ENCODE data around the gene TAC1. TPM values are rescaled to one million over a fixed set of nuclear protein-coding genes. Genes with fewer than 3 reads are reported as not detected.

Gene TAC1
- 1 to 10 TPM in 1 of 2 donors, not detected in 1; 2.2 TPM for total RNA-seq

DNA sequence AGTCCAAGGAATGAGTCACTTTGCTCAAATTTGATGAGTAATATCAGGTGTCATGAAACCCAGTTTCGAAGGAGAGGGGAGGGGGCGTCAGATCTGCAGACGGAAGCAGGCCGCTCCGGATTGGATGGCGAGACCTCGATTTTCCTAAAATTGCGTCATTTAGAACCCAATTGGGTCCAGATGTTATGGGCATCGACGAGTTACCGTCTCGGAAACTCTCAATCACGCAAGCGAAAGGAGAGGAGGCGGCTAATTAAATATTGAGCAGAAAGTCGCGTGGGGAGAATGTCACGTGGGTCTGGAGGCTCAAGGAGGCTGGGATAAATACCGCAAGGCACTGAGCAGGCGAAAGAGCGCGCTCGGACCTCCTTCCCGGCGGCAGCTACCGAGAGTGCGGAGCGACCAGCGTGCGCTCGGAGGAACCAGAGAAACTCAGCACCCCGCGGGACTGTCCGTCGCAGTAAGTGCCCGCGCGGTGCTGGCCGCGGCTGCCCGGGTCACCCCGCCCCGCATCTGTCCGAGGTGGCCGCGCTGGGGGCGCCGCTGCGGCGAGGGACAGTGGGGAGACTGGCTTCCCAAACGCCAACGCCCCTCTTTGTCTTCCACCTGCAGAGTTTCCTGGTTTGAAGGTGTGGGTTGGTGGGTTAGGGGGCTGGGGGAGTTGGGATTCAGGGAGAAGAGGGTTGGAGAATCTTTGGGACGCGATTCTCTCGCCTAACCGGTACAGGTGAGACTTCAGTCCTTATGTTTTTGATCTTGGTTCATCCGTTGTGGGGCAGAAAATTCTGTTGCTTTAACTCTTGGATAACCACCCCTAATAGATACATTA lies at the start of gene TAC1:
TSS of gene TAC1 (plus strand) at position 351 of the 829 bp plus-strand sequence. CDS start 527 bp downstream, outside the sequence.
- Histone ChIP-seq H3K27ac (no peak within 1 kb of the TSS), H3K4me1 (peaks cover 5% of the 10 kb centered on the region), H3K4me3 (peak within 1 kb of the TSS; percentile 24), H3K9ac (ENCODE audit: low read depth in 2 of 2, low read length in 2 of 2) (no peak within 1 kb of the TSS), H3K36me3 (no peaks in the 10 kb centered on the region), H3K27me3 (peaks cover 40% of the 10 kb centered on the region), H3K9me3 (no peaks in the 10 kb centered on the region)
- TF ChIP-seq, protein P1, sequence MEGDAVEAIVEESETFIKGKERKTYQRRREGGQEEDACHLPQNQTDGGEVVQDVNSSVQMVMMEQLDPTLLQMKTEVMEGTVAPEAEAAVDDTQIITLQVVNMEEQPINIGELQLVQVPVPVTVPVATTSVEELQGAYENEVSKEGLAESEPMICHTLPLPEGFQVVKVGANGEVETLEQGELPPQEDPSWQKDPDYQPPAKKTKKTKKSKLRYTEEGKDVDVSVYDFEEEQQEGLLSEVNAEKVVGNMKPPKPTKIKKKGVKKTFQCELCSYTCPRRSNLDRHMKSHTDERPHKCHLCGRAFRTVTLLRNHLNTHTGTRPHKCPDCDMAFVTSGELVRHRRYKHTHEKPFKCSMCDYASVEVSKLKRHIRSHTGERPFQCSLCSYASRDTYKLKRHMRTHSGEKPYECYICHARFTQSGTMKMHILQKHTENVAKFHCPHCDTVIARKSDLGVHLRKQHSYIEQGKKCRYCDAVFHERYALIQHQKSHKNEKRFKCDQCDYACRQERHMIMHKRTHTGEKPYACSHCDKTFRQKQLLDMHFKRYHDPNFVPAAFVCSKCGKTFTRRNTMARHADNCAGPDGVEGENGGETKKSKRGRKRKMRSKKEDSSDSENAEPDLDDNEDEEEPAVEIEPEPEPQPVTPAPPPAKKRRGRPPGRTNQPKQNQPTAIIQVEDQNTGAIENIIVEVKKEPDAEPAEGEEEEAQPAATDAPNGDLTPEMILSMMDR (IDR thresholded peaks at IDR 0.05), result no peak
- intact Hi-C loops (cut with DNase I), result no loop called here
- DNase-seq, result no peak

GRCh38 chr7:97685952-97686351 lies 45.9 kb upstream of the TAC1 start:
- TF ChIP-seq, protein P1 (IDR thresholded peaks at IDR 0.05), result no peak
- Histone ChIP-seq H3K27ac (no peak overlapping the region), H3K27me3 (no peaks in the 10 kb centered on the region), H3K4me1 (no peaks in the 10 kb centered on the region), H3K36me3 (no peaks in the 10 kb centered on the region), H3K9ac (ENCODE audit: low read depth in 2 of 2, low read length in 2 of 2) (no peak overlapping the region), H3K4me3 (no peak overlapping the region), H3K9me3 (no peaks in the 10 kb centered on the region)
- intact Hi-C loops (cut with DNase I), result no loop called here
- no peak for DNase-seq

DNA sequence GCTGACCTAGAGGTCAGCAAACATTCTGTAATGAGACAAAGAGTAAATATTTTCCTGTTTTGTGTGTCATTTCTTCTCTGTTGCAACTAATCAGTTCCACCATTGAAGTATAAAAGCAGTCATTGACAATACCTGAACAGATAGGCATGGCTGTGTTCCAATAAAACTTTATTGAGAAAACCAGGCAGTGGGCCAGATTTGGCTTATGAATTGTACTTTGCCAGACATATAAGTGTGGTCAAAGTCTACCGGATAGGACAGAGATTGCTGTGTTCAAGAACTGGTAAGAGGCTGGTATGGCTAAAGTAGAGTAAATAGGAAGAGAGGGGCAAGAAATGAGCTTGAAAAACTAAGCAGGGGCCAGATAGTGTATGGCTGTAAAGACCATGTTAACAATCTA lies 38.3 kb upstream of the TAC1 start:
- Histone ChIP-seq H3K9ac (ENCODE audit: low read depth in 2 of 2, low read length in 2 of 2) (no peak overlapping the region), H3K27ac (no peak overlapping the region), H3K9me3 (no peaks in the 10 kb centered on the region), H3K4me3 (no peak overlapping the region), H3K36me3 (no peaks in the 10 kb centered on the region), H3K27me3 (no peaks in the 10 kb centered on the region), H3K4me1 (no peaks in the 10 kb centered on the region)
- peak; percentile 60 for DNase-seq
- intact Hi-C loops (cut with DNase I), result no loop called here
- TF ChIP-seq, protein P1 (IDR thresholded peaks at IDR 0.05), result no peak

DNA sequence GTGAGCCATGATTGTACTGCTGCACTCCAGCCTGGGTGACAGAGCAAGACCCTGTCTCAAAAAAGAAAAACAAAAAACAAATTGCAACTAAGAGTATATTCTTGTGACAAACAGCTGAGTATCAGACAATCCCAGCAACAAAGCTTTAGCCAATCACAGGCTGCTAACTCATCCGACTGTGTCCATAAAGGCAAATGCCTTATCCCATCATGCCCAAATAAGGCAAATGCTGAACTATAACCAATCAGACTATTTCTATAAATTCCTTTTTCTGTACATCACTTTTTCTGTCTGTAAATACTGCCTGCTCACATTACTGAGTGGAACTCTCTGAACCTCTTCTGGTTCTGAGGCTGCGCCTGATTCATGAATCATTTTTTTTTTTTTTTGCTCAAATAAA lies 37.5 kb upstream of the TAC1 start:
- no peak for DNase-seq
- Histone ChIP-seq H3K9ac (ENCODE audit: low read depth in 2 of 2, low read length in 2 of 2) (no peak overlapping the region), H3K9me3 (no peaks in the 10 kb centered on the region), H3K4me3 (no peak overlapping the region), H3K27ac (no peak overlapping the region), H3K27me3 (no peaks in the 10 kb centered on the region), H3K4me1 (no peaks in the 10 kb centered on the region), H3K36me3 (no peaks in the 10 kb centered on the region)
- intact Hi-C loops (cut with DNase I), result no loop called here
- TF ChIP-seq, protein P1 (IDR thresholded peaks at IDR 0.05), result no peak

DNA sequence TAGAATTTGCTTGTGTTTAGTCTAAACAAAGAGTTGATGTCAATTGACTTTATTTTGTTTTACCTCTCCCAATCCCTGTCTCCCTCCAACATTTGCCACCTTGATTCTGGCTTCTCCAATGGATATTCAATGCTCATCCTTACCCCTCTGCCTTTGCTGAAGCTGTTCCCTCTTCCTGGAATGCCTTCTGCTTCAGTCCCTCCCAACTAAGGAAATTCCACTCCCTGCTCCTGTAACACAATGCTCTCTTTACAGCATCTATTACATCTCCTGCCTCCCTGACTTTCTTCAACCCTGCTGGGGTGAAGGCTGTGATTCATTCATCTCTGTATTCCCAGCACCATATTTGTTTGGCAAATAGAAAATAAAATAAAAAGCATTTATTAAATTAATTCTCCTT lies 34.5 kb upstream of the TAC1 start:
- H3K27ac ChIP-seq, result no peak overlapping the region
- H3K27me3 ChIP-seq, result no peaks in the 10 kb centered on the region
- TF ChIP-seq, protein P1 (IDR thresholded peaks at IDR 0.05), result no peak
- no peak overlapping the region for H3K4me3 ChIP-seq
- no peak for DNase-seq
- intact Hi-C loops (cut with DNase I), result no loop called here
- no peaks in the 10 kb centered on the region for H3K36me3 ChIP-seq
- no peaks in the 10 kb centered on the region for H3K9me3 ChIP-seq
- H3K4me1 ChIP-seq, result no peaks in the 10 kb centered on the region
- H3K9ac ChIP-seq (ENCODE audit: low read depth in 2 of 2, low read length in 2 of 2), result no peak overlapping the region

All from colonic mucosa (tissue), 4 donors.